HFFc6 (cell line): ENCODE measurements around the gene ANKRD11. TPM values are rescaled to one million over a fixed set of nuclear protein-coding genes. Genes with fewer than 3 reads are reported as not detected.

Experiments used
- DNase-seq: peaks from one replicate; pipeline ENCODE4 v3.0.0-alpha.2; 2018
- H3K27ac Mint-ChIP-seq: 2 replicates; pipeline ENCODE4 v1.8.0; 2020; ENCODE audit warnings: mild to moderate bottlenecking, mixed read lengths
- H3K27me3 Mint-ChIP-seq: 2 replicates; pipeline ENCODE4 v1.8.0; 2021; ENCODE audit warnings: mild to moderate bottlenecking, moderate library complexity, mixed read lengths; ENCODE audit not compliant: insufficient read depth
- H3K36me3 Mint-ChIP-seq: 2 replicates; pipeline ENCODE4 v1.8.0; 2021; ENCODE audit warnings: low read depth, mixed read lengths
- H3K4me1 Mint-ChIP-seq: 2 replicates; pipeline ENCODE4 v1.8.0; 2020; ENCODE audit warnings: low read depth, mixed read lengths
- H3K4me3 Mint-ChIP-seq: 2 replicates; pipeline ENCODE4 v1.8.0; 2020; ENCODE audit warnings: mild to moderate bottlenecking, moderate library complexity, mixed read lengths
- H3K9me3 Mint-ChIP-seq: 2 replicates; pipeline ENCODE4 v1.8.0; 2020; ENCODE audit warnings: mild to moderate bottlenecking, mixed read lengths
- CTCF ChIP-seq: fragments of 200-600 bp; sonication (generic); IDR thresholded peaks from 2 replicates; pipeline ENCODE4 v1.5.0; 2021; ENCODE audit warnings: antibody characterized with exemption, mild to moderate bottlenecking
- total RNA-seq, 6 experiments: library from RNA; stranded (reverse); fragmentation: NEBNext Ultra II Directional; extraction: Animal tissue kit (Norgen Biotek cat#: 25700); gene quantifications; 2 replicates in 1 of 6; 3 replicates in 5 of 6; pipeline ENCODE4 v1.2.3, GENCODE V29; 2021

The ANKRD11 gene
- total RNA-seq, 6 experiments from 2014 or later: 110 to 120 (median 116) TPM

- Mint-ChIP-seq H3K27ac (peak overlapping the region; percentile 36; the same call in 1 of the 2 replicates), H3K36me3 (peaks cover 14% of the 10 kb centered on the region), H3K4me3 (no peak overlapping the region), H3K4me1 (peaks cover 74% of the 10 kb centered on the region), H3K27me3 (peaks cover 19% of the 10 kb centered on the region), H3K9me3 (no peaks in the 10 kb centered on the region)
- TF ChIP-seq CTCF: no peak
- DNase-seq: no peak
Measured at GRCh38 chr16:89367538-89367915, 122.8 kb downstream of the ANKRD11 start.

- no peak overlapping the region for H3K4me3 Mint-ChIP-seq
- no peak overlapping the region; the same call in 1 of the 2 replicates for H3K27ac Mint-ChIP-seq
- peaks cover 80% of the 10 kb centered on the region for H3K4me1 Mint-ChIP-seq
- no peak for TF ChIP-seq CTCF
- H3K9me3 Mint-ChIP-seq: no peaks in the 10 kb centered on the region
- peaks cover 14% of the 10 kb centered on the region for H3K36me3 Mint-ChIP-seq
- no peak for DNase-seq
- peaks cover 19% of the 10 kb centered on the region for H3K27me3 Mint-ChIP-seq
Measured at GRCh38 chr16:89366561-89367537, 123.5 kb downstream of the ANKRD11 start.

- Mint-ChIP-seq H3K36me3 (peaks cover 14% of the 10 kb centered on the region), H3K9me3 (no peaks in the 10 kb centered on the region), H3K27ac (peak overlapping the region; percentile 96), H3K4me1 (peaks cover 85% of the 10 kb centered on the region), H3K4me3 (peak overlapping the region; percentile 76; the same call in 1 of the 2 replicates), H3K27me3 (peaks cover 16% of the 10 kb centered on the region)
- no peak for TF ChIP-seq CTCF
- DNase-seq: no peak
Measured at GRCh38 chr16:89365996-89366395, 124.4 kb downstream of the ANKRD11 start.

GRCh38 chr16:89365044-89365467 lies 125.3 kb downstream of the ANKRD11 start:
- peaks cover 9% of the 10 kb centered on the region; the same call in 1 of the 2 replicates for H3K36me3 Mint-ChIP-seq
- TF ChIP-seq CTCF: no peak
- H3K4me3 Mint-ChIP-seq: peak overlapping the region; percentile 76
- H3K9me3 Mint-ChIP-seq: no peaks in the 10 kb centered on the region
- peaks cover 85% of the 10 kb centered on the region for H3K4me1 Mint-ChIP-seq
- peak; percentile 77 for DNase-seq
- H3K27me3 Mint-ChIP-seq: peaks cover 8% of the 10 kb centered on the region
- peak overlapping the region; percentile 96 for H3K27ac Mint-ChIP-seq

GRCh38 chr16:89364606-89365005 lies 125.8 kb downstream of the ANKRD11 start:
- Mint-ChIP-seq H3K27me3 (peaks cover 7% of the 10 kb centered on the region), H3K4me1 (peaks cover 85% of the 10 kb centered on the region), H3K27ac (peak overlapping the region; percentile 96), H3K36me3 (peaks cover 9% of the 10 kb centered on the region; the same call in 1 of the 2 replicates), H3K9me3 (no peaks in the 10 kb centered on the region), H3K4me3 (peak overlapping the region; percentile 76)
- TF ChIP-seq CTCF: no peak
- DNase-seq: peak; percentile 38
